IPS-NIHi7 (cell line): ENCODE measurements around the gene TMEM143.
"Not testable (repeated sequence)": the region's sequence is repeated elsewhere in the genome, so short reads cannot be mapped to it uniquely, and the experiment has no call there.

Source experiments
- DNase-seq: peaks from one replicate; pipeline ENCODE4 v3.0.0; 2012; ENCODE audit warnings: mixed read lengths; ENCODE audit errors: extremely low spot score

The TMEM143 gene

GRCh38 chr19:48296963-48297734 is 66.6 kb downstream of the TMEM143 start:
- no peak for DNase-seq

DNA sequence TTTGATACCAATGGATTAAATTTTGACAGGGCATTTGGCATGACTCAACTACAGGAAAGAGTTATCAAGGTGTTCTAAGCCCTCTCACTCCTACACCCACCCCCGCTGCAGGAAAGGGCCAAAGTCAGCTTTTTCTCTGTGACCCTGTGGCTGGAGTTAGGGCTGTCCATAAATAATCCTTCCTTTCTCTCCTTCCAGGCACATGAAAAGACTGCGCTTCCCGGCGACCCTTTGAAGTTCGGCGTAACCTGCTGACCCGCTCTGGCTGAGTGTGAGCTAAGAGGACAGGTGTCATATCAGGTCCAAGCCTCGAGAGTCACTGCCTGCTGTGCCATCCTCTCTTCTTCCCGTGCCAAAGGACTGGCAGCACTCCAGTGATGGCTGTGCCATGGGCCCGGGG is 68.3 kb downstream of the TMEM143 start:
- no peak for DNase-seq

GRCh38 chr19:48292798-48293197 is 70.9 kb downstream of the TMEM143 start:
- no peak for DNase-seq

GRCh38 chr19:48291489-48291815 is 72.3 kb downstream of the TMEM143 start:
- DNase-seq = not testable (repeated sequence)

DNA sequence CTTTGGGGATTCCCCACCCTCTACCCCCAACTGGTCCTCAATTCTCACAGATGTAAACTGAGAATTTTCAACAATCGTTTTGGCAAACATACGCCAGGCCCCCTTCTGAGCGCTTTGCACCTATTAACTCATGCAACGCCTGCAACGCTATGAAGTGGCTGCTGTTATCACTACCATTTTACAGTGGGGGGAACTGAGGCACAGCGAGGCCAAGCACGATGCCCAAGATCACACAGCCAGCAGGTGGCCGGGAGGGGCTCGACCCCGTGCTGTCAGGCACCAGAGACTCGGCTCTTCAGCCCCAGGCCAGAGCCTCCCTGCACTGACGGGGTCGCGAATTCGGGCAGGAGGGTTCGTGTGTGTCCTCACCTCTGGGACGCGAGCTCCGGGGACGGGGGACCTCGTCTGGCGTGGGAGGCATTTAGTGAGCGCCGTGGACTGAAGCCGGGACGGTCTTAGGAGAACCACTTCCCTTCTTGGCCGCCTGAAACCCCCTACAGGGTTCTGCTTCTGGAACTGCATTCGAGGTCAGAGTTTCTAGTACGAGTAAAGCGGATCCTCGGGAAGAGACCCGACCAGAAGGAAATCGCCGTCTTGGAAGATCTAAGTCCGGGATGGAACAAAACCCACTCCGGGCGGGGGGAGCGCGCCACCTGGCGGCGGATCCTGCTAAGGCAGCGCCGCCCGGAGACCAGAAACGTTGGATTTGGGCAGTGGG is 72.8 kb downstream of the TMEM143 start:
- peak; percentile 79 for DNase-seq

GRCh38 chr19:48290401-48290770 is 73.4 kb downstream of the TMEM143 start:
- DNase-seq = peak; percentile 90

DNA sequence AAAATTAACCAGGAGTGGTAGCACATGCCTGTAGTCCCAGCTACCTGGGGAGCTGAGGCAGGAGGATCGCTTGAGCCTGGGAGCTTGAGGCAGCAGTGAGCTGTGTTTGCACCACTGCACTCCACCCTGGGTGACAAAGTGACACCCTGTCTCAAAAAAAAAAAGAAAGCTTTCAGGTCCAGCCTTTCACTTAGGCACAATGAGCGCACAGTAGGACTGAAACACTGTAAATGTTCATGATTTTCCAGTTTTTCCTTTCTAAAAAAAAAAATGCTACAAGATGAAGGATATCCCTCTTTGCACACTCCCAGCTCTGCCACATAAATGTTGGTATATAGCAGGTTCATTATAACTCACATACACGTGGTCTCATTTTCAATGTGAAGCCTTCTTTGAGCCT is 76.0 kb downstream of the TMEM143 start:
- no peak for DNase-seq

DNA sequence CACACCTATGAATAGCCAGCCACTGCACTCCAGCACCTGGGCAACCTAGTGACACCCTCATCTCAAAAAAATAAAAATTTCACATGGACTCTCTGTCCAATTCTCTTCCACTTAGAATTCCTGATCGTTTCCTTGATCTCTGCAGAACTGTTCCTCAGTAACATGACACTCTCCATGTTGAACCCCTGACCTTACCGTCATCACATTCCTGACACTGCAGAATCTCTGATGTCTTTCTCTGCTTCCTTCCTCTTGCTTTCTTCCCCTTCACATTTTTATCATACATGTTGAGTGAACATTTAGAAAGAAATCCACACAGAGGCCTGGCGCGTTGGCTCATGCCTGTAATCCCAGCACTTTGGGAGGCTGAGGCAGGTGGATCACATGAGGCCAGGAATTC is 78.8 kb downstream of the TMEM143 start:
- no peak for DNase-seq

- no peak for DNase-seq
Observed at GRCh38 chr19:48283908-48284307, 79.8 kb downstream of the TMEM143 start.
